ENCODE results near the gene SAFB2. TPM values are rescaled to one million over a fixed set of nuclear protein-coding genes. Genes with fewer than 3 reads are reported as not detected.
A peak's percentile ranks its signal among the peaks of the same experiment; 100 is the strongest.

The SAFB2 gene
- polyA plus RNA-seq, 1 donor from 2014 or later, result 70.8 TPM

DNA sequence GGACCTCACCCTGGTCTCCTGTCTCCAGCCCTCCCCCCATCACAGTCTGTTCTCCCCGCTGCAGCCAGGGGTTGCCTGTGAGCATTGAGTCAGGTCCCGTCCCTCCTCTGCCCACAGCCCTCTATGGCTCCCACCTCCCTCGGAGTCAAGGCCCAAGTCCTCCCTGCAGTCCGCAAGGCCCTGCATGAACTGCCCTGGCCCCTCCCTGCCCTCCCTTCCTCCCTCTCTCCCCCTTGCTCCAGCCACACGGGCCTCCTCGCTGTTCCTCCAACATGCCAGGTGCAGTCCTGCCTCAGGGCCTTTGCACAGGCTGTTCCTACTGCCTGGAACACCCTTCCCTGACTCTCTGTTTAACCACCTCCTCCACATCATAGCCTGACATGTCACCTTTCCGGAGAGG lies 57.6 kb downstream of the SAFB2 start:
- Mint-ChIP-seq H3K36me3 (no peaks in the 10 kb centered on the region), H3K4me1 (no peaks in the 10 kb centered on the region), H3K27ac (peak overlapping the region in 1 of 3 donors; percentile 28), H3K9me3 (peaks cover 0 to 6% (median 2%) of the 10 kb centered on the region in 3 donors), H3K4me3 (no peak overlapping the region), H3K27me3 (peaks cover 32% of the 10 kb centered on the region)

DNA sequence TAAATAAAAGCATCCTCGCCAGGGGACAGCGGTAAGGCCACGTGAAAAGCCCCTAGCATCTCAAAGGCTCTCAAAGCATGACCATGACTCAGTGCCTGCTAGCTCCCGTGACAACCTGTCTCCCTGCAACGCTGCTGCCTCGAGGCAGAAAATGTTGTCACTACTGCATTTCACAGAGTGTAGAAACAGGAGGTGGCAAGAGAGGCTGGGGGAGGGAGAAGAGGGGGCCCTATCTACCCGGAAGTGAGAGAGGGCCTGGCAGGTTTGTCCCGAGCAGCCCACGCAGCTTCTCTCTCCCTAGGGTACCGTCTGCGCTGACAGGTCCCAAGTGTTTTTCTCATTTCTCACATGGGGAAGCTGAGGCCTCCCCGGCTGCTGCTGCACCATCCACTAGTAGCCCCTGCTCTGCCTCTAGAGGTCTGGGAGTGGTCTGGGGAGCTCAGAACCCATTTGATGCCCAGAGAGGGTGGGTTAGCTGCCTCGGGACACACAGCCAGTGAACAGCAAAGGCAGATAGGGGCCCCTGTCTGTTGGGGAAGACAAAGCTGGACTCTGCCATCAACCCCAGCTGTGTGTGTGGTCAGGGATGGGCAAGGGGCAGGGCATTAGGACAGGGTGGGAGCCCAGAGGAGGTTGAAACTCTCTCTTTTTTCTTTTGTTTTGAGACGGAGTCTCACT lies 58.5 kb downstream of the SAFB2 start:
- Mint-ChIP-seq H3K9me3 (peaks cover 0 to 6% (median 2%) of the 10 kb centered on the region in 3 donors), H3K27me3 (peaks cover 32% of the 10 kb centered on the region), H3K4me1 (no peaks in the 10 kb centered on the region)

DNA sequence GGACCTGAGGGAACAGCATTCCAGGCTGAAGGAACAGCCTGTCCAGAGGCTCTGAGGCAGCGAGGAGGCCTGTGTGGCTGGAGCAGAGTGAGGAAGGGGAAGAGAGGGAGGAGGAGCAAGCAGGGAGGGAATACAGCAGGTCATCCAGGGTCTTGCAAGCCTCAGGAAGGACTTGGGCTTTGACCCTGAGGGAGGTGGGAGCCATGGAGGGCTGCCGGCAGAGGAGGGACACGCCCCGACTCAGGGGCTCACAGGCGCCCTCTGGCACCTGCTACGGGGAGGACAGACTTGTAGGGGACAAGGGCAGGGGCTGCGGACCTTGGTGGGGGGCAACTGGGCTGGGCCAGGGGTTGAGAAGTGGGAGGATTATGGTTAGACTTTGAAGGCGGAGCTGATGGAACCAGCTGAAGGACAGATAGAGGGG lies 59.6 kb downstream of the SAFB2 start:
- no peak overlapping the region for H3K27ac Mint-ChIP-seq
- peaks cover 35% of the 10 kb centered on the region for H3K27me3 Mint-ChIP-seq
- no peak overlapping the region for H3K4me3 Mint-ChIP-seq
- H3K4me1 Mint-ChIP-seq, result no peaks in the 10 kb centered on the region
- no peaks in the 10 kb centered on the region for H3K36me3 Mint-ChIP-seq
- H3K9me3 Mint-ChIP-seq, result peaks cover 0 to 6% (median 4%) of the 10 kb centered on the region in 3 donors

More for the DNA sequence above, 58.5 kb downstream of the SAFB2 start:
- H3K27ac Mint-ChIP-seq, result no peak overlapping the region
- H3K4me3 Mint-ChIP-seq, result no peak overlapping the region
- H3K36me3 Mint-ChIP-seq, result no peaks in the 10 kb centered on the region

DNA sequence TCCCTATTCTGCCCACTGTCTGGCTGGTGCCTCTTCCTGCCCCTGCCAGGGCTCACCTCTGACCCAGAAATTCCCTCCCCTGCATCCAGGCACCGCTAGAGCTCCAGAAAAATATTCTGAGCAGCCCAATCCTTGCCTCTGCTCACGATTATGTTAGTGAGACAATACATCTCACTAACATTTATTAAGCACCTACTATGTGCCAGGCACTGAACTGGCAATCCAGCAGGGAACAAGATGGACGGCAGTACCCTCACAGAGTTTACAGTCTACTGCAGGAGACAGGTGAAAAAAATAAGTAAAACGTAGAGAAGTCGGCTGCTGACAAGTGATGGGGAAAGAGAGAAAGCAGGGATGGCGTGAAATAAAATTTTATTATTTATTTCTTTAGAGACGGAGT lies 60.3 kb downstream of the SAFB2 start:
- Mint-ChIP-seq H3K27ac (no peak overlapping the region), H3K36me3 (no peaks in the 10 kb centered on the region), H3K27me3 (peaks cover 35% of the 10 kb centered on the region), H3K4me1 (no peaks in the 10 kb centered on the region), H3K4me3 (no peak overlapping the region), H3K9me3 (peaks cover 0 to 6% (median 4%) of the 10 kb centered on the region in 3 donors)

DNA sequence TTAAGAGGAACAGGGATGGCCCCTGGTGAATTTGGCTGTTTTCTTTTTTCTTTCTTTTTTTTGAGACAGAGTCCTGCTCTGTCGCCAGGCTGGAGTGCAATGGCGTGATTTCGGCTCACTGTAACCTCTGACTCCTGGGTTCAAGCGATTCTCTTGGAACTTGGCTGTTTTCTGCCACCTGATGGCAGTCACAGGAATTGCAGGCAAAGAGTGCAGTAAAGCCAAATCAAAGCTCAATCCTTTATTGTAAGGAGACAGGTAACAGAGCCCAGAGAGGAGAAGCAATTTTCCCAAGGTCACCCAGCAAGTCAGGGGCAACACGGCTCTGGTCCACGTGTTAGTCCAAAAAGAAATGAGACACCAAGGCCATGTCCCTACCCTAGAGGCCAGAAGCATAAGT lies 61.0 kb downstream of the SAFB2 start:
- no peak overlapping the region for H3K27ac Mint-ChIP-seq
- H3K4me3 Mint-ChIP-seq, result no peak overlapping the region
- no peaks in the 10 kb centered on the region for H3K4me1 Mint-ChIP-seq
- no peaks in the 10 kb centered on the region for H3K36me3 Mint-ChIP-seq
- peaks cover 0 to 6% (median 6%) of the 10 kb centered on the region in 3 donors for H3K9me3 Mint-ChIP-seq
- peaks cover 39% of the 10 kb centered on the region for H3K27me3 Mint-ChIP-seq

DNA sequence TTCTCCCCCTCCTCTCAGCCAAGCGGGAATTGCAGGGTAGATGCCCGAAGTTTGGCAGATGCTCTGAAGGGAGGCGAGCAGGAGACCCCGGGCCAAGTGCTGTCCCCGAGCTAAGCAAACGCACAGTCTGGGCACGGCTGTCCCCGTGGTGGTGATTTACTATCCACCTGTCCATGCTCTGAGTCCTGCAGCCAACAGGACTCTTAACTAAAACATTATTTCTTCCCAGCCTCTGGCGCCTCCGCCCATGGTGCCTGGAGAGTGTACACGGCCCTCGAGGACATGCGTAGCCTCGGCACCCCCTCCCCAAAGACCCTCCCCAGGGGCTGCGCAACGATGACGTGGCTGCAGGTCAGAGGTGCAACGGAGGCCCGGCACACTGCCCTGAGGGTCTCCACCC lies 62.4 kb downstream of the SAFB2 start:
- H3K27ac Mint-ChIP-seq, result no peak overlapping the region
- H3K27me3 Mint-ChIP-seq, result peaks cover 36% of the 10 kb centered on the region
- peaks cover 0 to 6% (median 6%) of the 10 kb centered on the region in 3 donors for H3K9me3 Mint-ChIP-seq
- H3K4me1 Mint-ChIP-seq, result no peaks in the 10 kb centered on the region
- no peak overlapping the region for H3K4me3 Mint-ChIP-seq
- H3K36me3 Mint-ChIP-seq, result no peaks in the 10 kb centered on the region

DNA sequence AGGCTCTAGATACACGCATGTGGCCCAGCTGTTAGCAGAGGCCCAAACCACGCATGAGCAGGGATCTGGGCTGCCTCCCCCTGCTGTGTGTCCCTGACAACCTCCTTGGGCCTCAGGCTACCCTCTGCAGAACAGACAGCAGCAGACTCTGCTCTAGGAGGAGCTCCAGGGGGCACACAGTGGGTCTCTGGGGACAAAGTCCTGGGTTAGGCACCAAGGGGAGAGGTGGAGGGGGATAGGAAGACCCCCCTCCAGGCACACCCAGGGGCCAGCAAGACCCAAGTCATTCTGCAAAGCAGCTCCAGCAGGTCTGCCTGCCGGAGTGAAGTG lies 62.8 kb downstream of the SAFB2 start:
- Mint-ChIP-seq H3K4me1 (no peaks in the 10 kb centered on the region), H3K9me3 (peaks cover 0 to 6% (median 6%) of the 10 kb centered on the region in 3 donors), H3K36me3 (no peaks in the 10 kb centered on the region), H3K4me3 (no peak overlapping the region), H3K27ac (no peak overlapping the region), H3K27me3 (peaks cover 34% of the 10 kb centered on the region)

DNA sequence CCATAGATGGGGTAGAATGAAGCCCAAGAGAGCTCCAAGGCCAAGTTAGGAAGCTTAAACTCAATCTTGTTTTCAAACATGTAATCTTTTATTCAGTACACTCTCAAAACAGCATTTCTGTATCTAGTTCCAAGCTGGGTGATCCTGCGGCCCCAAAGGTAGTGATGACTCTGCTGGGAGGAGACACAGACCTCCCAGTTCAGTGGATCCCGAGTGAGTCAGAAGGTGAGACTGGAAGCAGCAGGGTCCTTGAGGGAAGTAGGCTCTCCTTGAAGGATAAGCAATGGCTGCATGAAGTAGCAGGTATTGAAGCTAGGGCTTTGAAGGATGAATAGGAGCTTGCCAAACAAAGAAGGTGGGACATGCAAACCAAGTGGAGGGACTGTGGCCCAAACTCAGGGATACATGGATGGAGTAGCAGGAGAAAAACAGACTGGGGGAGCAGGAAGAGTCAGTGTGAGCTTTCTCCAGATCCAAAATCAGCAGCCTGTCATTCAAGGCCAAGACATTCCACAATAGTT lies 64.4 kb downstream of the SAFB2 start:
- Mint-ChIP-seq H3K9me3 (peaks cover 0 to 6% (median 6%) of the 10 kb centered on the region in 3 donors), H3K27me3 (peaks cover 28% of the 10 kb centered on the region), H3K36me3 (no peaks in the 10 kb centered on the region), H3K27ac (no peak overlapping the region), H3K4me1 (no peaks in the 10 kb centered on the region), H3K4me3 (no peak overlapping the region)

DNA sequence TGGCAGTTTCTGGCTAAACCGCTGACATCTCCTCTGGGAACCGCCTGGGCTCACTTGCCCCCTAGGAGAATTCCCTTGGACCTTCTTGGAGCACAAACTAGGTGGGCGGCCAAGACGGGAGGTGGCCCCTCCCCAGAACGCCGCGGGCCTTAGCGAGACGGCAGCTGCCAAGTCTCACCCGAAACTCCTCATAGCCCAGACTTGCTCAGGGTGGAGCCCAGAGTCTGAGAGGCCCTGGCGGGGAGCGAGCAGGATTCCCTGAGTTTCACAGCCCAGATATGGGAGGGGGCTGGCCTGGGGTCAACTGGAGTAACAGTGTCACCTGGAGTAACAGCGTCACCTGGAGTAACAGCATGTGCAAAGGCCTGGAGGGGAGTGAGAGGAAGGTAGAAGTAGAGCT lies 64.9 kb downstream of the SAFB2 start:
- Mint-ChIP-seq H3K27me3 (peaks cover 23% of the 10 kb centered on the region), H3K27ac (no peak overlapping the region)

DNA sequence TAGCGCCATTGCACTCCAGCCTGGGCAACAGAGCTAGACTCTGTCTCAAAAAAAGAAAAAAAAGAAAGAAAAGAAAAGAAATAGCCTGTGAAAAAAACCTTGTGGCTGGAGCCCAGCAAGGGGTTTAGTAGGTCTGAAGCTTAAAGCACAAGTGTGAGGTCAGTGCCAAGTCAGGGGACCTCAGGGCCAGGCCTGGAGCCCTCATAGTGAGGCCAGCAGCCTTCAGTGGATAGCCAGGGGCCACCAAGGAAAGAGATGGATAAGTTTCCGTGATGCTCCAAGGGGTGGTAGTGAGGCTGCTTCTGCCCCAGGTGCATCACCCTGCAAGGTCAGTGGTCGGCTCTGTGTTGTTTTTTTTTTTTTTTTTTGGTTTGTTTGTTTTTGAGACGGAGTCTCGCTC lies 67.7 kb downstream of the SAFB2 start:
- no peak overlapping the region for H3K27ac Mint-ChIP-seq
- H3K4me1 Mint-ChIP-seq, result no peaks in the 10 kb centered on the region
- no peak overlapping the region for H3K4me3 Mint-ChIP-seq
- no peaks in the 10 kb centered on the region for H3K36me3 Mint-ChIP-seq
- peaks cover 8% of the 10 kb centered on the region for H3K27me3 Mint-ChIP-seq
- H3K9me3 Mint-ChIP-seq, result peaks cover 0 to 4% (median 0%) of the 10 kb centered on the region in 3 donors

More for the DNA sequence above, 64.9 kb downstream of the SAFB2 start:
- Mint-ChIP-seq H3K9me3 (peaks cover 0 to 6% (median 6%) of the 10 kb centered on the region in 3 donors), H3K4me1 (no peaks in the 10 kb centered on the region), H3K36me3 (no peaks in the 10 kb centered on the region), H3K4me3 (no peak overlapping the region)

DNA sequence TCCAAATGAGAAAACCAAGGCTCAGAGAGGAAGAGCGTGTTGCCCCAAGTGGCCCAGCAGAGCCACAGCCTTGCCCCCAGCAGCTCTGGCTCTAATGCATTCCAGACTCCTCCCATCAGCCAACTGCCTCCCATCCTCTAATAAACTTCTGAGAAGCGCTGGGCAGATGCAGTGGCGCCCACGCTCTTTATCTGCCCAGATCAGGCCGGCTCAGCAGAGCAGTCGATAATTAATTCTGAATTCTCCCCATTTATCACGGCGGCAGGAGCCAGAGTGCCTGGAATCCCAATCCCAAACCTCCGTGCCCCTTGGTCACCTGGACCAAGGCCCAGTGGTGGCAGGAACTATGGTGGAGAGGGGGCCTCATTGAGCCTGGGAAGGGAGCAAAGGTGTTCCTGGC lies 68.7 kb downstream of the SAFB2 start:
- peaks cover 8% of the 10 kb centered on the region for H3K27me3 Mint-ChIP-seq
- no peaks in the 10 kb centered on the region for H3K36me3 Mint-ChIP-seq
- H3K4me3 Mint-ChIP-seq, result no peak overlapping the region
- H3K27ac Mint-ChIP-seq, result no peak overlapping the region
- H3K4me1 Mint-ChIP-seq, result no peaks in the 10 kb centered on the region
- H3K9me3 Mint-ChIP-seq, result peaks cover 0 to 4% (median 0%) of the 10 kb centered on the region in 3 donors

DNA sequence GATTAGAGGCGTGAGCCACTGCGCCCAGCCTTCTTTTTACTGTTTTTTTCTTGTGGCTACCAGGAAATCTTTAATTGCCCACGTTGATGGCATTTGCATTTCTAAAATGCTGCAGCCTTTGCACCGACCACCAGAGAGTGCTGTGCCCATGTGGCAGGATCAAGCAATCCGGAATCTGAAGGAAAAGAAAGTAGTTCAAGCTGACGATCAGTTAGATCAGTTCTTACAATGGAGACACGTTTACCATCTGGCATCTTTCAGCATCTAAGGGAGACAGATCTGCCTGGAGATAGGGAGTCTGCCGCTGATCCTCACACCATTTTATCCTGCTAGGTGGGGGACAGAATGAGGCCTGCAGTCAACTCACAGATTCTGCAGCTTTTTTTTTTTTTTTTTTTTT lies 74.7 kb downstream of the SAFB2 start:
- H3K4me1 Mint-ChIP-seq, result peaks cover 0 to 2% (median 0%) of the 10 kb centered on the region in 3 donors
- H3K27ac Mint-ChIP-seq, result no peak overlapping the region
- H3K9me3 Mint-ChIP-seq, result peaks cover 0 to 2% (median 0%) of the 10 kb centered on the region in 3 donors
- H3K27me3 Mint-ChIP-seq, result peaks cover 6% of the 10 kb centered on the region
- no peak overlapping the region for H3K4me3 Mint-ChIP-seq
- no peaks in the 10 kb centered on the region for H3K36me3 Mint-ChIP-seq

DNA sequence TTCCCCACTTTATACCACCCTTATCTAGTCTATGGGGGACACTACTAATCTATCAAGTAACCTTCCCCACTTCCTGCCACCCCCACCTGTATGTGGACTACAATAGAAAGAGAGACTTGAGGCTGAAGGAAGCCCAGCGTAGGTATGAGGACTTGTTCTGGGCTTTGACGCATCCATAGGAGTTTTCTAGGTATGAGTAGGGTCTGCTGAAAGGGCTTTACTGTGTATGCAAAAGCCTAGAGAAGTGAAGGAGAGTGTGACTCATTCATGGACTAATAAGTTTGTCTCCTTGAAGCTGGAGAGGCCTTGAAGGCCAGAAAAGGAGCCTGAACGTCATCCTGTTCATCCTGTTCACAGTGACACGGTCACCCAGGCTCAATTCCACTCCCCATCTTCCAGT lies 76.6 kb downstream of the SAFB2 start:
- Mint-ChIP-seq H3K36me3 (no peaks in the 10 kb centered on the region), H3K27me3 (peaks cover 6% of the 10 kb centered on the region), H3K9me3 (peaks cover 0 to 4% (median 0%) of the 10 kb centered on the region in 3 donors), H3K4me1 (peaks cover 0 to 2% (median 0%) of the 10 kb centered on the region in 3 donors), H3K27ac (no peak overlapping the region), H3K4me3 (no peak overlapping the region)

DNA sequence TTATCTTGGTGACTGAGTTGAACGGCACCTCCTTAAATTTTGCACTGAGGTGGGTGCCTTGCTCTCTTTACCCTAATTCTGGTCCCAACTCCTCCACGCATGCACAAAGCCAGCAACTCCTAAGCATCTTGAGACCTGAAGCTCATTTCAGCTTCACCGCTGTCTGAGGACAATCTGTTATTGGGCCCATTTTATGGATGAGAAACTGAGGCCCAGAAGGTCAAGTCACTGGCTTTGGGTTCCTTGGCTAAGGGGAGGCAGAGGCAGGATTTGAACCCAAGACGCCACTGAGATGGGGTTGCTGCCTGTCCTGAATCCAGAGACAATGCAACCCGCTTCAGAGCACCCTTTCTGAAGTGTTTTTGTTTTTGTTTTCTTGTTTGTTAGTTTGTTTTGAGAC lies 77.5 kb downstream of the SAFB2 start:
- H3K27me3 Mint-ChIP-seq, result peaks cover 6% of the 10 kb centered on the region
- peaks cover 0 to 4% (median 0%) of the 10 kb centered on the region in 3 donors for H3K9me3 Mint-ChIP-seq
- H3K4me1 Mint-ChIP-seq, result peaks cover 0 to 2% (median 0%) of the 10 kb centered on the region in 3 donors
- H3K27ac Mint-ChIP-seq, result no peak overlapping the region
- H3K4me3 Mint-ChIP-seq, result no peak overlapping the region
- H3K36me3 Mint-ChIP-seq, result no peaks in the 10 kb centered on the region

DNA sequence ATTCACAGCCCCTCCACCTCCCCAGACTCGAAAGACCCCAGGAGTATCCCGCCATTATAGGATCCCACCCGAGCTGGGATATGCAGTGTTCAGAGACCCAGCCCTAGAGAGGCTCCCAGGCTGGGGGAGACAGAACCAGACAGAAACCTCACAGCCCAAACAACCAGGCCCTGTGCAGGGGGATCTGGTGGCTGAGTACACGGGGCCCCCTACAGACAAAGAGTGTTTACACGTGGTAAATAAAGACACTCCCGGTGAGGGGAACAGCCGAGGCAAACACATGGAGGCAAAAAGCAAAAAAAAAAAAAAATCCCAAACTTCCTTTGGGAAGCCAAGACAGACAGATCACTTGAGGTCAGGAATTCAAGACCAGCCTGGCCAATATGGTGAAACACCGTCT lies 79.9 kb downstream of the SAFB2 start:
- no peak overlapping the region for H3K4me3 Mint-ChIP-seq
- H3K27ac Mint-ChIP-seq, result no peak overlapping the region
- peaks cover 9% of the 10 kb centered on the region for H3K27me3 Mint-ChIP-seq

DNA sequence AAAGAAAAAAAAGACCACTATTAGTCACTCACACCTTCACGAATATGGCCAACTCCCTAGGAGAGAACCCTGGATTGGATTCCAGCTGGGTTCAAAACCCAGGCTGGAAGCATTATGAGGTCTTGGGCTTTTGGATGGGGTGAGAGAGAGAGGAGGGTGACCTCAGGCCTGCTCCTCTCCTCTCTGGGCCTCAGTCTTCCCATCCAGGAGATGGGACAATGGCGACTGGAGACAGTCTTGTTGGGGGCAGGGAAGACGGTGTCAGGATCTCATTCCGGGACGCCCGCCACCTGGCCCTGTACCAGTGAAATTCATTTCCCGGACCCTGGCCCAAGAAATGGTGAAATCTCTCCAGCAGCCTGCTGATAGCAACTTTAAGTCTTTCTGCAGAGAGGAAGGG lies 81.1 kb downstream of the SAFB2 start:
- Mint-ChIP-seq H3K9me3 (peaks cover 0 to 4% (median 0%) of the 10 kb centered on the region in 3 donors), H3K27ac (no peak overlapping the region), H3K4me1 (peaks cover 0 to 1% (median 0%) of the 10 kb centered on the region in 3 donors), H3K4me3 (no peak overlapping the region), H3K36me3 (no peaks in the 10 kb centered on the region), H3K27me3 (peaks cover 9% of the 10 kb centered on the region)

More for the DNA sequence above, 79.9 kb downstream of the SAFB2 start:
- H3K4me1 Mint-ChIP-seq, result peaks cover 0 to 1% (median 0%) of the 10 kb centered on the region in 3 donors
- H3K9me3 Mint-ChIP-seq, result peaks cover 0 to 4% (median 0%) of the 10 kb centered on the region in 3 donors
- no peaks in the 10 kb centered on the region for H3K36me3 Mint-ChIP-seq

All from IgD-negative memory B cell (primary cell).